Endothelial cell of umbilical vein (primary cell): ENCODE data around the gene EMID1. TPM values are rescaled to one million over a fixed set of nuclear protein-coding genes. Genes with fewer than 3 reads are reported as not detected.
A peak's percentile ranks its signal among the peaks of the same experiment; 100 is the strongest.

Experiments
- BruUV-seq: library from RNA; stranded (reverse); fragments of 400-500 nt; replicated peaks from 2 replicates; lab custom pipeline; 2021; lab: Mats Ljungman, UMichigan
- CTCF ChIA-PET: fragments of 300-600, 350-600 bp; sonication (Branson Sonifier 250); formaldehyde crosslinking; loops from one replicate; lab custom pipeline; 2021; ENCODE audit warnings: antibody characterized with exemption, inconsistent platforms; lab: Charles Lee
- POLR2A ChIA-PET: fragments of 300-600, 350-600 bp; sonication (Branson Sonifier 250); formaldehyde crosslinking; loops from one replicate; lab custom pipeline; 2021; ENCODE audit warnings: antibody characterized with exemption, inconsistent platforms; lab: Charles Lee
- DNase-seq: peaks from one replicate; pipeline ENCODE4 v3.0.0-alpha.2; 2011; ENCODE audit warnings: low read depth, low spot score
- FAIRE-seq: peaks from 2 replicates; lab custom pipeline; 2011; peaks lifted over from hg19 to GRCh38; lab: Jason Lieb, UNC
- H2AFZ ChIP-seq: 2 replicates; pipeline ENCODE4 v1.6.0; 2012; ENCODE audit warnings: low read depth, low read length, control low read depth, inconsistent platforms
- H3K27ac ChIP-seq: 2 replicates; pipeline ENCODE4 v1.5.1; 2011; ENCODE audit warnings: low read depth, mild to moderate bottlenecking, control low read depth, low read length, moderate library complexity; ENCODE audit not compliant: insufficient read depth
- H3K27me3 ChIP-seq, 2 experiments: 2 replicates each; pipeline versions ENCODE4 v1.6.0 to v1.6.1; 2011; ENCODE audit warnings: low read length in 2 of 2, mixed read lengths in 1 of 2; ENCODE audit not compliant: control insufficient read depth in 2 of 2, insufficient read depth in 2 of 2
- H3K36me3 ChIP-seq, 2 experiments: 2 replicates in 1 of 2; 3 replicates in 1 of 2; pipeline ENCODE4 v1.5.1; 2011; ENCODE audit warnings: low read length in 2 of 2, mild to moderate bottlenecking in 1 of 2, moderate library complexity in 1 of 2; ENCODE audit not compliant: control insufficient read depth in 2 of 2, insufficient read depth in 2 of 2; ENCODE audit errors: extremely low read depth in 1 of 2
- H3K4me1 ChIP-seq: 3 replicates; pipeline ENCODE4 v1.5.1; 2011; ENCODE audit warnings: mild to moderate bottlenecking, low read length; ENCODE audit not compliant: control insufficient read depth, insufficient read depth; ENCODE audit errors: extremely low read depth
- H3K4me2 ChIP-seq: 2 replicates; pipeline ENCODE4 v1.6.1; 2011; ENCODE audit warnings: low read length, control low read depth, mixed read lengths; ENCODE audit not compliant: insufficient read depth
- H3K4me3 ChIP-seq, 3 experiments: fragments of 200-600 bp in 1 of 3; sonication (generic), shearing (Covaris generic) in 1 of 3; replicated peaks in 1 of 3; 2 replicates each; pipeline ENCODE4 v1.5.1; 2011 to 2016; ENCODE audit warnings: control low read depth in 3 of 3, low read length in 3 of 3, mild to moderate bottlenecking in 2 of 3, inconsistent platforms in 1 of 3, low read depth in 1 of 3, moderate library complexity in 1 of 3; ENCODE audit not compliant: insufficient read depth in 1 of 3
- H3K79me2 ChIP-seq: 2 replicates; pipeline ENCODE4 v1.6.0; 2012; ENCODE audit warnings: low read length, inconsistent platforms; ENCODE audit not compliant: control insufficient read depth, insufficient read depth
- H3K9ac ChIP-seq: replicated peaks from 2 replicates; pipeline ENCODE3; 2011; ENCODE audit warnings: low read length, control low read depth; ENCODE audit not compliant: insufficient read depth; ENCODE audit errors: extremely low read depth
- H3K9me1 ChIP-seq: replicated peaks from 3 replicates; pipeline ENCODE4 v1.6.0; 2011; ENCODE audit warnings: mild to moderate bottlenecking, low read length; ENCODE audit not compliant: control insufficient read depth, insufficient read depth; ENCODE audit errors: extremely low read depth
- H3K9me3 ChIP-seq: replicated peaks from 2 replicates; pipeline ENCODE4 v1.5.1; 2012; ENCODE audit warnings: low read length, inconsistent platforms; ENCODE audit not compliant: control insufficient read depth, insufficient read depth
- H4K20me1 ChIP-seq: replicated peaks from 2 replicates; pipeline ENCODE3; 2011; ENCODE audit warnings: mild to moderate bottlenecking, low read length; ENCODE audit not compliant: control insufficient read depth, insufficient read depth; ENCODE audit errors: extremely low read depth
- CTCF ChIP-seq, 2 donors: IDR thresholded peaks; 1 replicate in 1 of 2; 2 replicates in 1 of 2; pipeline ENCODE4 v1.5.1; 2011; ENCODE audit warnings: low read length in 2 of 2, mild to moderate bottlenecking in 2 of 2, moderate library complexity in 2 of 2, control low read depth in 1 of 2, inconsistent platforms in 1 of 2, low read depth in 1 of 2; ENCODE audit not compliant: insufficient read depth in 1 of 2; ENCODE audit errors: extremely low read depth in 1 of 2
- EZH2 ChIP-seq: IDR thresholded peaks from 2 replicates; pipeline ENCODE4 v1.6.1; 2012; ENCODE audit warnings: borderline replicate concordance, low read depth, mild to moderate bottlenecking, moderate library complexity, low read length, inconsistent platforms; ENCODE audit not compliant: severe bottlenecking
- FOS ChIP-seq: IDR thresholded peaks from 2 replicates; pipeline ENCODE4 v1.6.1; 2011; ENCODE audit warnings: mild to moderate bottlenecking, low read length, moderate library complexity, borderline replicate concordance; ENCODE audit not compliant: insufficient read depth
- GATA2 ChIP-seq: IDR thresholded peaks from 2 replicates; pipeline ENCODE4 v1.7.0; 2011; ENCODE audit warnings: low read depth, mild to moderate bottlenecking, moderate library complexity, mixed read lengths, low read length; ENCODE audit not compliant: insufficient read length, insufficient read depth
- JUN ChIP-seq: IDR thresholded peaks from 2 replicates; pipeline ENCODE4 v1.6.1; 2011; ENCODE audit warnings: borderline replicate concordance, low read depth; ENCODE audit not compliant: insufficient read length, insufficient read depth
- MAX ChIP-seq: IDR thresholded peaks from 2 replicates; pipeline ENCODE4 v1.6.1; 2011; ENCODE audit not compliant: insufficient read depth, insufficient read length
- MYC ChIP-seq: IDR thresholded peaks from one replicate; pipeline ENCODE4 v1.6.1; 2011; ENCODE audit warnings: mild to moderate bottlenecking, low read depth, low read length
- POLR2A ChIP-seq: IDR thresholded peaks from 2 replicates; pipeline ENCODE4 v1.6.1; 2012; ENCODE audit warnings: low read depth, mild to moderate bottlenecking, control low read depth, low read length
- POLR2AphosphoS5 ChIP-seq: IDR thresholded peaks from 2 replicates; pipeline ENCODE4 v1.6.1; 2012; ENCODE audit warnings: low read depth, mild to moderate bottlenecking, control low read depth, low read length, moderate library complexity; ENCODE audit not compliant: insufficient read depth
- dilution Hi-C: fragments of 300-500 bp; cut with MboI; formaldehyde crosslinking; loops from one replicate; pipeline ENCODE4 v1.15.0; 2019; ENCODE audit warnings: low sequenced_read_pairs; ENCODE audit not compliant: extremely low pct_ligation_motif_present
- intact Hi-C: fragments of 100-400 bp; cut with micrococcal nuclease; formaldehyde crosslinking; loops from one replicate; pipeline ENCODE4 v1.10.0; 2022
- polyA plus RNA-seq, 4 experiments: library from polyadenylated mRNA; depleted of rRNA in 3 of 4; stranded (reverse) in 3 of 4; unstranded in 1 of 4; fragments of >200 nt; gene quantifications; 2 replicates each; pipeline versions ENCODE4 v1.2.1 to v1.2.3, GENCODE V29; 2011 to 2012; ENCODE audit warnings: missing spikeins in 1 of 4
- small RNA-seq: library from RNA; depleted of rRNA; stranded (forward); fragments of <200 nt; gene quantifications from one replicate; pipeline ENCODE3, GENCODE V24; 2012; ENCODE audit warnings: low replicate concordance, low read depth; ENCODE audit not compliant: insufficient read depth, insufficient read length
- total RNA-seq: library from RNA; stranded (reverse); gene quantifications from 2 replicates; pipeline ENCODE4 v1.2.3, GENCODE V29; 2021

Gene EMID1
- total and polyA plus RNA-seq, 2 donors (not counting 3 experiments of a cell fraction or from before 2014, with no cell fraction given): 0.51 to 0.75 TPM

- peak overlapping the region; percentile 64 for H3K4me2 ChIP-seq
- H2AFZ ChIP-seq: no peak overlapping the region
- H3K27me3 ChIP-seq: peaks cover 4 to 5% of the 10 kb centered on the region in 2 experiments
- TF ChIP-seq GATA2: no peak
- peak; percentile 38 for TF ChIP-seq POLR2AphosphoS5
- TF ChIP-seq FOS: peak; percentile 54
- no peak for TF ChIP-seq CTCF (IDR thresholded peaks at IDR 0.05; ENCODE audit: extremely low read depth in 1 of 2, insufficient read depth in 1 of 2, low read depth in 1 of 2, low read length in 2 of 2)
- TF ChIP-seq JUN: no peak
- TF ChIP-seq EZH2: no peak
- TF ChIP-seq MAX: no peak
- peak; percentile 21 for TF ChIP-seq POLR2A
- no peak for TF ChIP-seq MYC
- ChIA-PET CTCF (no interaction called here), POLR2A (no interaction called here)
- H3K36me3 ChIP-seq: peaks cover 0 to 4% of the 10 kb centered on the region in 2 experiments
- peak overlapping the region; percentile 66 for H3K9ac ChIP-seq
- DNase-seq: peak; percentile 49
- H3K9me3 ChIP-seq: no peaks in the 10 kb centered on the region
- intact Hi-C loops: loop anchor here (5.0 kb wide), 1 partner anchor 42 kb away; the partner anchor contains the start of genes EWSR1 and RHBDD3
- H3K4me3 ChIP-seq: peak overlapping the region in 2 of 3 experiments; percentile 13 to 15
- FAIRE-seq: peak; percentile 92
- peak overlapping the region; percentile 87 for H3K27ac ChIP-seq
- peaks cover 38% of the 10 kb centered on the region for H3K4me1 ChIP-seq
- BruUV-seq: no TSS peak
- dilution Hi-C loops: no loop called here
- H3K9me1 ChIP-seq: no peaks in the 10 kb centered on the region
- no peaks in the 10 kb centered on the region for H4K20me1 ChIP-seq
- H3K79me2 ChIP-seq: peaks cover 9% of the 10 kb centered on the region
Observed at GRCh38 chr22:29308791-29309262, 103.1 kb downstream of the EMID1 start.

Small RNAs within 50 kb of the gene (small RNA-seq; reads per million reads assigned to genes)
- gene RNU6-1219P: not detected

Other genes with a start within 250 kb of the EMID1 start
- gene C22orf31, start 144.1 kb upstream of the EMID1 start, total RNA-seq: not detected in 2 replicates
- not detected in 2 replicates for gene C22orf31, start 144.1 kb upstream of the EMID1 start, polyA plus RNA-seq
- gene KREMEN1, start 132.9 kb upstream of the EMID1 start, total RNA-seq: 0.99 and 1.1 TPM in 2 replicates
- 0.58 and 0.81 TPM in 2 replicates for gene KREMEN1, start 132.9 kb upstream of the EMID1 start, polyA plus RNA-seq
- 31.3 and 36.3 TPM in 2 replicates for gene RHBDD3, start 62.1 kb downstream of the EMID1 start, total RNA-seq
- gene RHBDD3, start 62.1 kb downstream of the EMID1 start, polyA plus RNA-seq: 37.2 and 46.0 TPM in 2 replicates
- 302 and 305 TPM in 2 replicates for gene EWSR1, start 62.4 kb downstream of the EMID1 start, total RNA-seq
- 563 and 588 TPM in 2 replicates for gene EWSR1, start 62.4 kb downstream of the EMID1 start, polyA plus RNA-seq
- gene GAS2L1, start 100.8 kb downstream of the EMID1 start, total RNA-seq: 42.1 and 44.0 TPM in 2 replicates
- gene GAS2L1, start 100.8 kb downstream of the EMID1 start, polyA plus RNA-seq: 30.5 and 39.3 TPM in 2 replicates
- 1.3 and 1.9 TPM in 2 replicates for gene RASL10A, start 109.8 kb downstream of the EMID1 start, total RNA-seq
- 1.1 TPM in 2 replicates for gene RASL10A, start 109.8 kb downstream of the EMID1 start, polyA plus RNA-seq
- 102 and 107 TPM in 2 replicates for gene AP1B1, start 182.7 kb downstream of the EMID1 start, total RNA-seq
- gene AP1B1, start 182.7 kb downstream of the EMID1 start, polyA plus RNA-seq: 131 and 188 TPM in 2 replicates
- not detected in 2 replicates for gene RFPL1, start 232.7 kb downstream of the EMID1 start, total RNA-seq
- not detected in 2 replicates for gene RFPL1, start 232.7 kb downstream of the EMID1 start, polyA plus RNA-seq